Measurements from ENCODE around the gene GPR63. TPM values are rescaled to one million over a fixed set of nuclear protein-coding genes. Genes with fewer than 3 reads are reported as not detected.
"Not testable (repeated sequence)": the region's sequence is repeated elsewhere in the genome, so short reads cannot be mapped to it uniquely, and the experiment has no call there.

Gene GPR63, protein sequence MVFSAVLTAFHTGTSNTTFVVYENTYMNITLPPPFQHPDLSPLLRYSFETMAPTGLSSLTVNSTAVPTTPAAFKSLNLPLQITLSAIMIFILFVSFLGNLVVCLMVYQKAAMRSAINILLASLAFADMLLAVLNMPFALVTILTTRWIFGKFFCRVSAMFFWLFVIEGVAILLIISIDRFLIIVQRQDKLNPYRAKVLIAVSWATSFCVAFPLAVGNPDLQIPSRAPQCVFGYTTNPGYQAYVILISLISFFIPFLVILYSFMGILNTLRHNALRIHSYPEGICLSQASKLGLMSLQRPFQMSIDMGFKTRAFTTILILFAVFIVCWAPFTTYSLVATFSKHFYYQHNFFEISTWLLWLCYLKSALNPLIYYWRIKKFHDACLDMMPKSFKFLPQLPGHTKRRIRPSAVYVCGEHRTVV
- total RNA-seq, result 3.1 and 3.2 TPM in 2 replicates

DNA sequence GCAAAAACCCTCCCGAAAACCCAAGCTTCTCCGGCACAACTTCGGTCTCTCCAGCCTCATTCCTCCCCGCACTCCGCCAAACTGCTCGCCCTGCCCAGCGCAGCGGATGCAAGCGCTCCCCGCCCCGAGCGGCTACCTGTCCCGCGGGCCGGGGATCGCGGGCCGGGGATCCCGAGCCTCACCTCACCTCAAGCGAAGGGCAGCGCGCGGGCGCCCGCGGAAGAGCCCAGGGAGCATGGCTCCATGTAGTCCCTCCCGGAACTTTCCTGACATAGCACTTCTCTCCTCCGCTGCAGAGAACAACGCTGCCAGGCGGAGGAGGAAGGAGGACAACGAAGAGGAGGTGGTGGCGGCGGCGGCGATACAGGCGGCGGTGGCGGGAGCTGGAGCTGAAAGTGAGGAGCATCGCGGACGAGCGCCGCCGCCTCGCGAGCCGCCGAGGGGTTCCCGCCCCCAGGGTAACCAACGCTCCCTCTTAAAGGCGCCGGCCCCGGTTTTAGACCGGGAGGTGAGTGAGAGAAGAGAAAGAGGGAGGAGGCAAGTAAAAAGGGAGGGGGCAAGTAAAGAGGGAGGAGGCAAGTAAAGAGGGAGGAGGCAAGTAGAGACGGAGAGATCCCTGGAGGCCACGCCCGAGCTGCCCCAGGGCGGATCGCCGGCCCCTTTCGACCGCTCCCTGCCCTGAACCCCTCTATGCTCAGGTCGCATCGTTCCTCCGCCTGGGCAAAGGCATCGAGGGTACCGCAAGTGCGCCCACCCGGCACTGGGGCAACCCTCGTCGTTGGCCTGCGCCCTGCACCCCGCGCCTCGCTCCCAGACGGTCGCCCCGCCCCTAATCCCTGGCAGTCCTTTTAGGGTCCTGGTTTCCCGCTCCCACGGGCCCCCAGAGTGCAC, at the start of gene GPR63:
GPR63 (minus strand) TSS at position 397 of the 891 bp plus-strand sequence. CDS start 37,746 bp downstream, outside the sequence.
- Mint-ChIP-seq H3K4me1 (ENCODE audit: low read depth) (peaks cover 41% of the 10 kb centered on the region), H3K27ac (peak within 1 kb of the TSS; percentile 73), H3K36me3 (ENCODE audit: low read depth) (peaks cover 2% of the 10 kb centered on the region), H3K9me3 (no peaks in the 10 kb centered on the region), H3K27me3 (ENCODE audit: insufficient read depth) (peaks cover 43% of the 10 kb centered on the region), H3K4me3 (peak within 1 kb of the TSS; percentile 93)
- intact Hi-C loops (cut with micrococcal nuclease), result loop anchor here (1.0 to 5.0 kb wide), 9 partner anchors 47 to 1260 kb away; partner anchors contain the start of genes KLHL32, MANEA, MMS22L and NDUFAF4
- peak; percentile 83 for DNase-seq (ENCODE audit: low spot score)

DNA sequence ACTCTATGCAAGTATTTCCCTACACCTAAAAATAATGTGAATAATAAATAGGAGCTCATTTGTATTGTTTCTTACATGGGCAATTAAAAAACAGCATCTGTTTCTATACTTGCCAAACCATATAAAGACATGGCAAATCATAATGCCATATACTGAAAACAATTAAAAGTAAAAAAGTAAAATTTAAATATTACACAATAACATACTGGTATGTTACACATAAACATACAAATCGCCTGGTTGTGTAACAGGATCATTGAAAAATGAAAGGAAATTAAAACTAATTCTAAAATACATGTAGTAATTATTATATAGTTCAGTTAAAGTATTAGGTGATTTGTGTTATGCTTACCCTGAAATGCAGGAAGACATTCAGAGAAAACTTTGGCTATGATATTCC, 49.2 kb upstream of the GPR63 start:
- H3K36me3 Mint-ChIP-seq (ENCODE audit: low read depth), result peaks cover 17% of the 10 kb centered on the region
- H3K4me3 Mint-ChIP-seq, result no peak overlapping the region
- peaks cover 5% of the 10 kb centered on the region for H3K27me3 Mint-ChIP-seq (ENCODE audit: insufficient read depth)
- no peaks in the 10 kb centered on the region for H3K9me3 Mint-ChIP-seq
- intact Hi-C loops (cut with micrococcal nuclease), result no loop called here
- H3K4me1 Mint-ChIP-seq (ENCODE audit: low read depth), result peaks cover 6% of the 10 kb centered on the region
- H3K27ac Mint-ChIP-seq, result no peak overlapping the region
- DNase-seq (ENCODE audit: low spot score), result no peak

DNA sequence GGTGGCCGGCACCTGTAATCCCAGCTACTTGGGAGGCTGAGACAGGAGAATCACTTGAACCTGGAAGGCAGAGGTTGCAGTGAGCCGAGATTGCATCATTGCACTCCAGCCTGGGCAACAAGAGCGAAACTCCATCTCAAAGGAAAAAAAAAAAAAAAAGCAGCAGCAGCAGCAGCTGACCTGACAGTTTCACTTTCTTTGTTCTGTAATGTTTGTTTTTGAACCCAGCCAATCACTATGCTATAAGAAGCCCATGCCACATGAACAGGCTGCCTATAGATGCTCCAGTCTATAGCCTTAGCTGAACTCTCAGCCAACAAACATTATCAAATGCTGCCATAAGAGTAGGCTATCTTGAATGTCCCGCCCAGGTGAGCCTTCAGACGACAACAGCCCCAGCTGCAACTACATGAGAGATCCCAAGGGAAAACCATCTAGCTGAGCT, 47.9 kb upstream of the GPR63 start:
- not testable (repeated sequence) for H3K4me3 Mint-ChIP-seq; H3K36me3 Mint-ChIP-seq (ENCODE audit: low read depth); H3K4me1 Mint-ChIP-seq (ENCODE audit: low read depth); H3K27me3 Mint-ChIP-seq (ENCODE audit: insufficient read depth); H3K27ac Mint-ChIP-seq; H3K9me3 Mint-ChIP-seq
- intact Hi-C loops (cut with micrococcal nuclease), result loop anchor here (1.0 to 2.0 kb wide), 2 partner anchors 12 to 48 kb away; partner anchors contain the start of genes GPR63 and NDUFAF4
- DNase-seq (ENCODE audit: low spot score), result peak; percentile 24

DNA sequence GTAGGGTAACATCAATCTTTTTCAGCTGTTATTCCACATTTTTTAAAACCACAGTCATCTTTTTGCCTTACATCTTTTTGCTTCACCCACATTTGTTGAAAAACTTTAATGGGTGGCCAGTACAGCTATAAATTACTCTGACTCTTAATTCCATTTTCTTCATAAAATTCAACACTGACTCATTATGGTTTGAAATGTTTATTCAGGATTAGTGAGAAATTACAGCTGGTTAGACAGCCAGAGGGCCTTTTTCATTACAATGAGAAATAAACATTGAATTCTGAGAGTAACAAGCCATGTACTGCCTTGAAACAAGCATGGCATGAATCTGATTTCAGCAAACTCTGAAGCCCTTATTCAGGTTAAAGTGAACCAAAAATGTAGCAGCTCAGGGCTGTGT, 40.9 kb upstream of the GPR63 start:
- Mint-ChIP-seq H3K4me3 (no peak overlapping the region), H3K27ac (no peak overlapping the region)
- no peak for DNase-seq (ENCODE audit: low spot score)

DNA sequence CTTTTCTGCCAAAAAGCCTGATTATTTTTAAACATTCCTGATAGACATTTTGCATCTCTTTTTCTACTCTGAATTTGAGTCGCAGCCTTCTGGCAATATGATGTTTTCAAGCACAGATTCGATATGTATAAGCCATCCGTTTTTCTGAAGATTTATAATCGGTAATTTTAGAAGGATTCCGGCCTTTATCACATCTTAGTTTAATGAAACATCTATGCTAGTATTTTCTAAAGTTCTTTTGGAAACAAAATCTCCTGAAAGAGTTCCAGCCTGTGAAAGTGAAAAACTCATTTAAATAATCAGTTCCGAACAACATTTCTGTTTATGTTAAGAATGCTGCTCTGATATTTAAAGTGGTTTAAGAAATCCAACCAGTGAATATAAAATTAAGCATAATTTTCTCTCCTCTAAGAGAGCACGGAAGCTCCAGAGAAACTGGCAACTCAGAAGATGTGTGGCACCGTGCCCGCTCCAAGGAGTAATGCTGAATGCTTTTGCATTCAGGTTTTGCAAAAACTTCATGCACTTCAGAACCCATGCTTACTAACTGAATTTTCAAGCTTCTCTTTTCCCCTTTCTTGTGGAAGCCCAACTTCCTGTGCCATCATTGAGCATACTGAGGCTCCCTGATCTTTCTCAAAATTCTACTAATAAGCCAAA, 39.7 kb upstream of the GPR63 start:
- H3K27ac Mint-ChIP-seq, result no peak overlapping the region
- no peaks in the 10 kb centered on the region for H3K9me3 Mint-ChIP-seq
- no peaks in the 10 kb centered on the region for H3K4me1 Mint-ChIP-seq (ENCODE audit: low read depth)
- H3K27me3 Mint-ChIP-seq (ENCODE audit: insufficient read depth), result peaks cover 2% of the 10 kb centered on the region
- H3K36me3 Mint-ChIP-seq (ENCODE audit: low read depth), result no peaks in the 10 kb centered on the region
- intact Hi-C loops (cut with micrococcal nuclease), result no loop called here
- H3K4me3 Mint-ChIP-seq, result no peak overlapping the region
- no peak for DNase-seq (ENCODE audit: low spot score)

More for the DNA sequence above, 40.9 kb upstream of the GPR63 start:
- Mint-ChIP-seq H3K4me1 (ENCODE audit: low read depth) (no peaks in the 10 kb centered on the region), H3K36me3 (ENCODE audit: low read depth) (no peaks in the 10 kb centered on the region), H3K9me3 (no peaks in the 10 kb centered on the region), H3K27me3 (ENCODE audit: insufficient read depth) (peaks cover 5% of the 10 kb centered on the region)
- intact Hi-C loops (cut with micrococcal nuclease), result no loop called here

DNA sequence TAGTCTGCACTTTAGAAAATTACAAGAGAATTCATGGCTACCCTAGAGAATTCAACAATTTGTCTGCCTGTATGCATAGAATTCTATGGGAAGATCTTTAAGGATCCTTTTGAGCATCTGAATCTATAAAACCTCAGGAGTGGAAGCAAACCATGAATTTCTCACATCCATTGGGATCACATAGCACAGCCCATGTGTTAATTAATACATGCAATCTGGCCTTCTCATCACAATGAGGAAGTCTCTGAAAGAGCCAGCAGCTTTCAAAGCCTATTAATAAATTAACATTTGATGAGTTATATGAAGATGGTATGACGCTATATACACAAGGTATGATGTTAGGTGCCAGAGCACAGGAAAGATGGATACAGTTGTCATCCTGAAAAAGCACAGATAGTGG, 35.7 kb upstream of the GPR63 start:
- Mint-ChIP-seq H3K27me3 (ENCODE audit: insufficient read depth) (peaks cover 7% of the 10 kb centered on the region), H3K27ac (no peak overlapping the region), H3K4me3 (no peak overlapping the region), H3K9me3 (no peaks in the 10 kb centered on the region), H3K36me3 (ENCODE audit: low read depth) (no peaks in the 10 kb centered on the region), H3K4me1 (ENCODE audit: low read depth) (no peaks in the 10 kb centered on the region)
- intact Hi-C loops (cut with micrococcal nuclease), result no loop called here
- DNase-seq (ENCODE audit: low spot score), result no peak

DNA sequence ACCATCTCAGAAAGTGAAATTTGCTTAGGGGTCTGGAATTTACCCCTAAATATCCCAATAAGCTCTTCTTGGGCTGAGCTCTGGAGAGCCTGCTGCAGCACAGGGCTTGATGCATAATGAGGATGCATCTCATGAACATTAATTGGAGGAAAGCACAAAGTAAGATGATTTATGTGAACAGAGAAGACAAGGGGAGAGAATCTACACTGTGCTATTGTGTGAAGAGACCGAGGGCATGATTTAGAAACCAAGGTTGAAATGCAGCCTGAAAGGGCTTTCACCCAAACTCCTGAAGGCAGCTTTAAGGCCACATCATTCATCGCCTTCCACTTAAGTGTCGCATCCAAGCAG, 27.8 kb upstream of the GPR63 start:
- no peak for DNase-seq (ENCODE audit: low spot score)
- intact Hi-C loops (cut with micrococcal nuclease), result no loop called here
- H3K9me3 Mint-ChIP-seq, result no peaks in the 10 kb centered on the region
- H3K36me3 Mint-ChIP-seq (ENCODE audit: low read depth), result no peaks in the 10 kb centered on the region
- H3K4me3 Mint-ChIP-seq, result no peak overlapping the region
- no peaks in the 10 kb centered on the region for H3K4me1 Mint-ChIP-seq (ENCODE audit: low read depth)
- peaks cover 27% of the 10 kb centered on the region for H3K27me3 Mint-ChIP-seq (ENCODE audit: insufficient read depth)
- no peak overlapping the region for H3K27ac Mint-ChIP-seq

DNA sequence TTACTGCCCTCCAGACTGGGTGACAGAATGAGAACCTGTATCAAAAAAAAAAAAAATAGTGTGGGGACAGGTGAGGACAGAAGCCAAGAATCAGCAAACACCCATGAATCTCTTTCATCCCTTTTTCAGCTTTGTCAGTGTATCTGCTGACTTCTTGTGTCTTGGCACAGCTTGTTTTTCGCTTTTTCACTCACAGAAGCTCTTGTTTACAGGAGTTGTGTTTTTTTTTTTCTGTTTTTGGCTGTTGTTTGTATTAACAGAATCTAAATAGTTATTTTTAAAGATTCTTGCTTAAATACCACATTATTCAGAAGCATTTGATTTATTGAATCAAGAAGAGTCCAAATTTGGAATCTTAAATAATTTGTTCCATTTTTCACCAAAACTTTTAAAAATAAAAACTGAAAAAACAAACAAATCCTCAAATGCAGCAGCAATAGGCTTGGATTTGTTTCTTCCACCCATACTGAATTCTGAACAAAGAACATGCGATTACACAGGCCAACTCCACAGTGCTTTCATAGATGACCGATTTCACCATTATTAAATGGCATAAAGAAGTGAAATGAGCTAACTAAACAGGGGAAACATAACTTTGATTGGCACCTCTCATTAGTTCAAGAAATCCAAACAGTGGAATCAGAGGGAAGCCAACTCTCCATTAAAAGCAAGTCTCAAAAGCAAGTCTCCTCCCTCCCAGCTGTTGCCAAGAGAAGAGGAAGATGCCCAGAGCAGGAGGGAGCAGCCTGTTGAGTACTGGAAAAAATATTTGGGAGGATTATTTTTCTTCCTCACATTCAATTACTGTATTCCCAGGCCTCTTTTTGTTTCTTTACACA, 27.2 kb upstream of the GPR63 start:
- DNase-seq (ENCODE audit: low spot score), result no peak
- H3K4me3 Mint-ChIP-seq, result no peak overlapping the region
- no peak overlapping the region for H3K27ac Mint-ChIP-seq
- intact Hi-C loops (cut with micrococcal nuclease), result no loop called here
- no peaks in the 10 kb centered on the region for H3K9me3 Mint-ChIP-seq
- no peaks in the 10 kb centered on the region for H3K4me1 Mint-ChIP-seq (ENCODE audit: low read depth)
- peaks cover 27% of the 10 kb centered on the region for H3K27me3 Mint-ChIP-seq (ENCODE audit: insufficient read depth)
- H3K36me3 Mint-ChIP-seq (ENCODE audit: low read depth), result no peaks in the 10 kb centered on the region

DNA sequence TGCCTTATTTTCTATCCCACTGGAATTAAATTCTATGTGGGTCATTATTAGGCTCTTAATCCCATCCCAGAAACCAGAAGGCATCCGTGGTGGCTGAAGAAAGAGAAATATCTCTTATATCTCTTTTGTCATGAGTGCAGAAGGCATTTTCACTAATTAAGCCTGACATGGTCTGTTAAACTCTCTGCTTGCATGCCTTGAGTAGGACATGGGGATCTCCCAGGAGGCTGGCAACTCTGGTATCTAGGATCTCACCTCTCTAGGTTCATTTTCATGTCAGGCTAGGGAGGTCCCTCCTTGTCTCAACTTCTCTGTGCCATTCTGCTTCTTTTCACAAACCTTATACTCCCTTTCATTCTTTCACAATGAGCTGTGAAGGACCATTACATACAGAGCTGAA, 25.3 kb upstream of the GPR63 start:
- no peaks in the 10 kb centered on the region for H3K4me1 Mint-ChIP-seq (ENCODE audit: low read depth)
- no peaks in the 10 kb centered on the region for H3K36me3 Mint-ChIP-seq (ENCODE audit: low read depth)
- peaks cover 22% of the 10 kb centered on the region for H3K27me3 Mint-ChIP-seq (ENCODE audit: insufficient read depth)
- H3K9me3 Mint-ChIP-seq, result no peaks in the 10 kb centered on the region
- no peak for DNase-seq (ENCODE audit: low spot score)
- no peak overlapping the region for H3K27ac Mint-ChIP-seq
- no peak overlapping the region for H3K4me3 Mint-ChIP-seq
- intact Hi-C loops (cut with micrococcal nuclease), result no loop called here

DNA sequence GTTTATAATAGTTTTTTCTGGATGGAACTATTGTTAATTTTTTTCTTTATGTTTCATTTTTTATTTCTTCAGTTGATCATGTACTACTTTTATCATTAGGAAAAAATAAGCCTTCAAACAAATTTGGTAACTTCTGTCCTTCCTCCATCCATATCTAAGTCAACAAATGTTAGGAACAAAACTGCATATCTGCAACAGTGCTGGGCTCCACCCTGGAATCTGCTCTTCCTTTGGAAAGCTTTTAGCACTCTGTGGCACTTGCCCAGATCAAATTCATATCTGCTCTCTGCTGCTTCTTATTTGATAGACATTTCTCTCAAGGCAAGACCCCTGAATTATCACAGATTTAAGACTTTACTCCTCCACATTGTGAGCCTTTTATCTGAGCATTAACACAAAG, 24.3 kb upstream of the GPR63 start:
- Mint-ChIP-seq H3K36me3 (ENCODE audit: low read depth) (no peaks in the 10 kb centered on the region), H3K4me1 (ENCODE audit: low read depth) (no peaks in the 10 kb centered on the region), H3K9me3 (no peaks in the 10 kb centered on the region), H3K4me3 (no peak overlapping the region), H3K27ac (no peak overlapping the region), H3K27me3 (ENCODE audit: insufficient read depth) (peaks cover 25% of the 10 kb centered on the region)
- DNase-seq (ENCODE audit: low spot score), result no peak
- intact Hi-C loops (cut with micrococcal nuclease), result no loop called here

DNA sequence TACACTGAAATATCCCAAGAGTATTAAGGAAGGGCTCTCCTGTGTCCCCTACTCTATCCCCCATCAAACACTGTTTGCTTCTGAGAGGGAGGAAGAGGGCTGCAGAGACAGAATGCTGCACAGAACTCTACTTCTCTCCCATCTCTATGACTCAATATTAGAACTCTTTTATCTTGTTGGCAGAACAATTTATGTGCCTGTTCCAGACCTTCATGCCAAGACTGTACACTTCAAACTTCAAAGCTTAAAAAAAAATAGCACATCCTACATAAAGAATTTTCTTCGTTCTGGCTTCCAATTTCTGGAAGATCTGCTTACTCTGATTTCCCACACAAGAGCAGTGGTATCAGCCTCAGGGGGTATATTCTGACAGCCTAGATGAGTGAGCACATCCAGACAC, 19.6 kb upstream of the GPR63 start:
- Mint-ChIP-seq H3K36me3 (ENCODE audit: low read depth) (no peaks in the 10 kb centered on the region), H3K27me3 (ENCODE audit: insufficient read depth) (peaks cover 6% of the 10 kb centered on the region), H3K4me1 (ENCODE audit: low read depth) (no peaks in the 10 kb centered on the region), H3K9me3 (no peaks in the 10 kb centered on the region), H3K27ac (no peak overlapping the region), H3K4me3 (no peak overlapping the region)
- intact Hi-C loops (cut with micrococcal nuclease), result no loop called here
- DNase-seq (ENCODE audit: low spot score), result no peak

DNA sequence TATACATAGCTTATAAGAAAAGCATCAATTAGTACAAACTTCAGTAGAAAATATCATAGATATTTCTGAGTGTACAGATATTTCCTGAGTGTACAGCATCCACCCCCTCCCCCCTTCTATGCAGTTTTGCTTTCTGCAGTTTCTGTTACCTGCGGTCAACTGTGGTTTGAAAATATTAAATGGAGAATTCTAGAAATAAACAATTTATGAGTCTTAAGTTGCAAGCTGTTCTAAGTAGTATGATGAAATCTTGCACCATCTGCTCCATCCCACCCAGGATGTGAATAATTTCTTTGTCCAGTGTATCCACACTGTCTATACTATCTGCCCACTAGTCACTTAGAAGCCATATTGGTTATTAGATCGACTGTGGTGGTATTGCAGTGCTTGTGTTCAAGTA, 15.8 kb upstream of the GPR63 start:
- Mint-ChIP-seq H3K27ac (no peak overlapping the region), H3K4me3 (no peak overlapping the region), H3K9me3 (no peaks in the 10 kb centered on the region), H3K4me1 (ENCODE audit: low read depth) (no peaks in the 10 kb centered on the region), H3K36me3 (ENCODE audit: low read depth) (no peaks in the 10 kb centered on the region), H3K27me3 (ENCODE audit: insufficient read depth) (peaks cover 9% of the 10 kb centered on the region)
- no peak for DNase-seq (ENCODE audit: low spot score)
- intact Hi-C loops (cut with micrococcal nuclease), result no loop called here

Measured in activated T-helper 1 cell treated with anti-CD3 and anti-CD28 coated beads, Interleukin-12 subunit alpha, Interleukin-12 subunit beta, Interleukin-2, Interleukin-4 antibody, amounts not matched to agents 30 ng/mL and 10 ng/mL and 1 ng/mL, durations not matched to agents 14 hours and 24 hours and 36 hours (primary cell).